ENCODE measurements around the gene SHISAL1.

The SHISAL1 gene

GRCh38 chr22:44312766-44313165 is at the start of gene SHISAL1:
SHISAL1 (minus strand) TSS chr22:44312951; CDS start chr22:44300945, 12,006 bp downstream.
- no peak for DNase-seq

GRCh38 chr22:44361391-44362126 is 48.8 kb upstream of the SHISAL1 start:
- no peak for DNase-seq

- no peak for DNase-seq
Measured at GRCh38 chr22:44360668-44361381, 48.1 kb upstream of the SHISAL1 start.

GRCh38 chr22:44360306-44360667 is 47.5 kb upstream of the SHISAL1 start:
- no peak for DNase-seq

- DNase-seq = no peak
Measured at GRCh38 chr22:44359496-44360110, 46.9 kb upstream of the SHISAL1 start.

- no peak for DNase-seq
Measured at GRCh38 chr22:44358709-44359440, 46.1 kb upstream of the SHISAL1 start.

- no peak for DNase-seq
Measured at GRCh38 chr22:44357966-44358465, 45.3 kb upstream of the SHISAL1 start.

- DNase-seq = no peak
Measured at GRCh38 chr22:44357296-44357965, 44.7 kb upstream of the SHISAL1 start.

GRCh38 chr22:44355716-44356070 is 42.9 kb upstream of the SHISAL1 start:
- no peak for DNase-seq

GRCh38 chr22:44354288-44354687 is 41.5 kb upstream of the SHISAL1 start:
- no peak for DNase-seq

- no peak for DNase-seq
Measured at GRCh38 chr22:44353041-44353440, 40.3 kb upstream of the SHISAL1 start.

GRCh38 chr22:44352378-44353035 is 39.8 kb upstream of the SHISAL1 start:
- no peak for DNase-seq

- peak; percentile 62 for DNase-seq
Measured at GRCh38 chr22:44351685-44352377, 39.1 kb upstream of the SHISAL1 start.

- no peak for DNase-seq
Measured at GRCh38 chr22:44351037-44351436, 38.3 kb upstream of the SHISAL1 start.

- DNase-seq = no peak
Measured at GRCh38 chr22:44349594-44349993, 36.8 kb upstream of the SHISAL1 start.

- DNase-seq = no peak
Measured at GRCh38 chr22:44348971-44349560, 36.3 kb upstream of the SHISAL1 start.

GRCh38 chr22:44347549-44347948 is 34.8 kb upstream of the SHISAL1 start:
- DNase-seq = no peak

GRCh38 chr22:44347080-44347479 is 34.3 kb upstream of the SHISAL1 start:
- DNase-seq = no peak

- DNase-seq = no peak
Measured at GRCh38 chr22:44345872-44346271, 33.1 kb upstream of the SHISAL1 start.

- DNase-seq = no peak
Measured at GRCh38 chr22:44344407-44344806, 31.7 kb upstream of the SHISAL1 start.

- no peak for DNase-seq
Measured at GRCh38 chr22:44342347-44342956, 29.7 kb upstream of the SHISAL1 start.

Measured in stimulated activated CD4-positive, alpha-beta T cell treated with anti-CD3 and anti-CD28 coated beads, Interleukin-1b, Interleukin-23, amount 100 ng/mL, for 48 hours (primary cell).